SK-N-SH (cell line): ENCODE results near the gene CEP70. TPM values are rescaled to one million over a fixed set of nuclear protein-coding genes. Genes with fewer than 3 reads are reported as not detected.
"Not testable (repeated sequence)": the region's sequence is repeated elsewhere in the genome, so short reads cannot be mapped to it uniquely, and the experiment has no call there.

Experiments
- CTCF ChIA-PET: fragments of 300-600, 350-600 bp; formaldehyde crosslinking; extraction: SDS; loops from one replicate; lab custom pipeline; 2021; lab: Yijun Ruan, JAX
- POLR2A ChIA-PET: fragments of 350-600 bp; sonication (Branson Sonifier 250); formaldehyde crosslinking; extraction: SDS; loops from one replicate; lab custom pipeline; 2020; ENCODE audit warnings: antibody characterized with exemption, inconsistent platforms; lab: Yijun Ruan, JAX
- DNase-seq: peaks from one replicate; pipeline ENCODE4 v3.0.0; 2012
- H2AFZ ChIP-seq: fragments of 200-600 bp; sonication (generic); 2 replicates; pipeline ENCODE4 v1.8.1; 2016; ENCODE audit warnings: antibody characterized with exemption, mild to moderate bottlenecking, low read depth
- H3F3A ChIP-seq: fragments of 200-600 bp; sonication (generic); replicated peaks from 2 replicates; pipeline ENCODE3; 2016; ENCODE audit warnings: antibody characterized with exemption, mild to moderate bottlenecking; ENCODE audit not compliant: insufficient read depth
- H3K27ac ChIP-seq, 2 experiments: fragments of 200-500 bp in 1 of 2; fragments of 200-600 bp in 1 of 2; sonication (Bioruptor generic) in 1 of 2; sonication (generic), shearing (Covaris generic) in 1 of 2; 2 replicates each; pipeline versions ENCODE4 v1.5.1 to v1.6.1; 2014 to 2016; ENCODE audit warnings: low read depth in 2 of 2, inconsistent platforms in 1 of 2, low read length in 1 of 2, mild to moderate bottlenecking in 1 of 2, mixed read lengths in 1 of 2
- H3K27me3 ChIP-seq: fragments of 200-600 bp; sonication (generic), shearing (Covaris generic); 2 replicates; pipeline ENCODE4 v1.6.1; 2016; ENCODE audit warnings: mixed run types; ENCODE audit not compliant: insufficient read depth
- H3K36me3 ChIP-seq, 2 experiments: fragments of 200-500 bp in 1 of 2; fragments of 200-600 bp in 1 of 2; sonication (Bioruptor generic) in 1 of 2; sonication (generic) in 1 of 2; replicated peaks in 1 of 2; 2 replicates each; pipeline versions ENCODE3 to v1.5.1; 2014 to 2016; ENCODE audit warnings: low read length in 1 of 2, mild to moderate bottlenecking in 1 of 2; ENCODE audit not compliant: insufficient read depth in 2 of 2, control insufficient read depth in 1 of 2
- H3K4me1 ChIP-seq, 2 experiments: fragments of 200-500 bp in 1 of 2; fragments of 200-600 bp in 1 of 2; sonication (Bioruptor generic) in 1 of 2; sonication (generic), shearing (Covaris generic) in 1 of 2; 2 replicates each; pipeline versions ENCODE4 v1.5.1 to v1.6.1; 2014 to 2016; ENCODE audit warnings: low read depth in 1 of 2, low read length in 1 of 2, mixed run types in 1 of 2; ENCODE audit not compliant: insufficient read depth in 2 of 2, control insufficient read depth in 1 of 2
- H3K4me2 ChIP-seq: fragments of 200-600 bp; sonication (generic), shearing (Covaris generic); 2 replicates; pipeline ENCODE4 v1.6.1; 2017; ENCODE audit warnings: mixed run types
- H3K4me3 ChIP-seq, 2 experiments: fragments of 200-500 bp in 1 of 2; fragments of 200-600 bp in 1 of 2; sonication (Bioruptor generic) in 1 of 2; sonication (generic), shearing (Covaris generic) in 1 of 2; 2 replicates each; pipeline versions ENCODE4 v1.5.1 to v1.8.1; 2014 to 2016; ENCODE audit warnings: low read depth in 2 of 2, inconsistent platforms in 1 of 2, low read length in 1 of 2, mild to moderate bottlenecking in 1 of 2, mixed read lengths in 1 of 2, moderate library complexity in 1 of 2
- H3K79me2 ChIP-seq: fragments of 200-600 bp; sonication (generic); 2 replicates; pipeline ENCODE4 v1.8.1; 2017; ENCODE audit warnings: mild to moderate bottlenecking; ENCODE audit not compliant: insufficient read depth
- H3K9ac ChIP-seq: fragments of 200-600 bp; sonication (generic); 2 replicates; pipeline ENCODE4 v1.6.1; 2017; ENCODE audit warnings: mixed run types
- H3K9me2 ChIP-seq: fragments of 200-600 bp; sonication (generic); 2 replicates; pipeline ENCODE4 v1.6.1; 2017; ENCODE audit warnings: mixed run types
- H3K9me3 ChIP-seq: fragments of 200-600 bp; sonication (generic); 2 replicates; pipeline ENCODE4 v1.6.1; 2017; ENCODE audit warnings: mixed run types, mild to moderate bottlenecking, moderate library complexity
- H4K20me1 ChIP-seq: fragments of 200-600 bp; sonication (generic); 2 replicates; pipeline ENCODE4 v1.6.1; 2017; ENCODE audit warnings: mild to moderate bottlenecking, mixed run types; ENCODE audit not compliant: insufficient read depth
- FOXJ3 ChIP-seq: sonication (generic); formaldehyde crosslinking; IDR thresholded peaks from 2 replicates; pipeline ENCODE4 v1.5.1; 2020; ENCODE audit warnings: mild to moderate bottlenecking, missing genetic modification reagents
- MAX ChIP-seq: IDR thresholded peaks from 2 replicates; pipeline ENCODE4 v1.4.0; 2012; ENCODE audit warnings: low read depth
- MEF2A ChIP-seq: IDR thresholded peaks from 2 replicates; pipeline ENCODE4 v1.4.0; 2012; ENCODE audit warnings: low read depth, borderline replicate concordance
- POLR2AphosphoS5 ChIP-seq: IDR thresholded peaks from 2 replicates; pipeline ENCODE4 v1.6.1; 2012; ENCODE audit warnings: low read depth, low read length
- RCOR1 ChIP-seq: fragments of 150-350 bp; IDR thresholded peaks from 2 replicates; pipeline ENCODE4 v1.6.1; 2017; ENCODE audit warnings: antibody characterized with exemption, low read length
- SIN3A ChIP-seq: IDR thresholded peaks from 2 replicates; pipeline ENCODE4 v1.6.1; 2012; ENCODE audit warnings: low read depth, mild to moderate bottlenecking, low read length, moderate library complexity, borderline replicate concordance
- TEAD4 ChIP-seq: IDR thresholded peaks from 2 replicates; pipeline ENCODE4 v1.4.0; 2012; ENCODE audit warnings: mild to moderate bottlenecking, borderline replicate concordance; ENCODE audit not compliant: insufficient read depth
- USF2 ChIP-seq: fragments of 150-350 bp; IDR thresholded peaks from 2 replicates; pipeline ENCODE4 v1.6.1; 2017; ENCODE audit warnings: antibody characterized with exemption, low read length, low read depth, borderline replicate concordance
- YY1 ChIP-seq: IDR thresholded peaks from 2 replicates; pipeline ENCODE4 v1.4.0; 2012; ENCODE audit warnings: low read depth, mild to moderate bottlenecking
- WGBS: methylation state at CpG from one replicate; pipeline ENCODE4 v1.1.6; 2017; ENCODE audit warnings: low lambda C conversion rate; 5-methylcytosine and 5-hydroxymethylcytosine counted together
- polyA plus RNA-seq, 3 experiments: library from polyadenylated mRNA; depleted of rRNA; stranded (reverse); fragments of >200 nt; gene quantifications; 2 replicates each; pipeline ENCODE4 v1.2.3, GENCODE V29; 2012
- TF ChIP-seq, protein P1 (sequence below): IDR thresholded peaks from 2 replicates; pipeline ENCODE4 v1.4.0; 2012; ENCODE audit warnings: low read depth, borderline replicate concordance
- TF ChIP-seq, protein P2 (sequence below): IDR thresholded peaks from 2 replicates; pipeline ENCODE4; 2012

The CEP70 gene
- polyA plus RNA-seq, 1 of the 3 experiments (the other 2 are of a cell fraction), result 3.7 TPM

DNA sequence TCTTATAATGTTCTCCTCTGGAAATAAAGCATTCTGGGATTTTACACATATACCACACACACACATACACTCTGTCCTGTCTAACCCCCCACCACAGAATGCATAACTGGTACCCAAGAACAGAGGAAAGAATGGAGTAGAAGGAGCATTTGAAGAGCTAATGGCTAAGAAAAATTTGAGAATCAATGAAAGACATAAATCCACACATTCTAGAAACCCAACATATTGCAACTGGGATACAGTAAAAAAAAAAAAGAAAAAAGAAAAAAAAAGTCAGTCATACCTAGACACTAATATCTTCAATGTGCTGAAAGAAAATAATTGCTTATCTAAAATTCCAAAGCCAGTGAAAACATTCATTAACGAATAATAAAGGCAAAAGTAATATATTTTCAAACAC is 20.9 kb downstream of the CEP70 start:
- Histone ChIP-seq H3K9ac (no peak overlapping the region), H2AFZ (no peak overlapping the region), H3K27ac (no peak overlapping the region), H4K20me1 (no peaks in the 10 kb centered on the region), H3K9me2 (no peaks in the 10 kb centered on the region), H3K79me2 (no peaks in the 10 kb centered on the region), H3K9me3 (peaks cover 13% of the 10 kb centered on the region; the same call in 1 of the 2 replicates), H3F3A (no peaks in the 10 kb centered on the region), H3K27me3 (no peaks in the 10 kb centered on the region), H3K36me3 (peaks cover 9 to 20% of the 10 kb centered on the region in 2 experiments), H3K4me2 (no peak overlapping the region), H3K4me3 (no peak overlapping the region), H3K4me1 (no peaks in the 10 kb centered on the region)
- TF ChIP-seq YY1 (no peak), MEF2A (no peak), POLR2AphosphoS5 (no peak)
- TF ChIP-seq, protein P1, sequence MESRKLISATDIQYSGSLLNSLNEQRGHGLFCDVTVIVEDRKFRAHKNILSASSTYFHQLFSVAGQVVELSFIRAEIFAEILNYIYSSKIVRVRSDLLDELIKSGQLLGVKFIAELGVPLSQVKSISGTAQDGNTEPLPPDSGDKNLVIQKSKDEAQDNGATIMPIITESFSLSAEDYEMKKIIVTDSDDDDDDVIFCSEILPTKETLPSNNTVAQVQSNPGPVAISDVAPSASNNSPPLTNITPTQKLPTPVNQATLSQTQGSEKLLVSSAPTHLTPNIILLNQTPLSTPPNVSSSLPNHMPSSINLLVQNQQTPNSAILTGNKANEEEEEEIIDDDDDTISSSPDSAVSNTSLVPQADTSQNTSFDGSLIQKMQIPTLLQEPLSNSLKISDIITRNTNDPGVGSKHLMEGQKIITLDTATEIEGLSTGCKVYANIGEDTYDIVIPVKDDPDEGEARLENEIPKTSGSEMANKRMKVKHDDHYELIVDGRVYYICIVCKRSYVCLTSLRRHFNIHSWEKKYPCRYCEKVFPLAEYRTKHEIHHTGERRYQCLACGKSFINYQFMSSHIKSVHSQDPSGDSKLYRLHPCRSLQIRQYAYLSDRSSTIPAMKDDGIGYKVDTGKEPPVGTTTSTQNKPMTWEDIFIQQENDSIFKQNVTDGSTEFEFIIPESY, result no peak
- TF ChIP-seq, protein P2, sequence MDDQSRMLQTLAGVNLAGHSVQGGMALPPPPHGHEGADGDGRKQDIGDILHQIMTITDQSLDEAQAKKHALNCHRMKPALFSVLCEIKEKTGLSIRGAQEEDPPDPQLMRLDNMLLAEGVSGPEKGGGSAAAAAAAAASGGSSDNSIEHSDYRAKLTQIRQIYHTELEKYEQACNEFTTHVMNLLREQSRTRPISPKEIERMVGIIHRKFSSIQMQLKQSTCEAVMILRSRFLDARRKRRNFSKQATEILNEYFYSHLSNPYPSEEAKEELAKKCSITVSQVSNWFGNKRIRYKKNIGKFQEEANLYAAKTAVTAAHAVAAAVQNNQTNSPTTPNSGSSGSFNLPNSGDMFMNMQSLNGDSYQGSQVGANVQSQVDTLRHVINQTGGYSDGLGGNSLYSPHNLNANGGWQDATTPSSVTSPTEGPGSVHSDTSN, result no peak
- 97% methylated on average over 1 of the region's 1 CpG for WGBS
- no peak for DNase-seq
- CTCF ChIA-PET, result no interaction called here
- POLR2A ChIA-PET, result no interaction called here

DNA sequence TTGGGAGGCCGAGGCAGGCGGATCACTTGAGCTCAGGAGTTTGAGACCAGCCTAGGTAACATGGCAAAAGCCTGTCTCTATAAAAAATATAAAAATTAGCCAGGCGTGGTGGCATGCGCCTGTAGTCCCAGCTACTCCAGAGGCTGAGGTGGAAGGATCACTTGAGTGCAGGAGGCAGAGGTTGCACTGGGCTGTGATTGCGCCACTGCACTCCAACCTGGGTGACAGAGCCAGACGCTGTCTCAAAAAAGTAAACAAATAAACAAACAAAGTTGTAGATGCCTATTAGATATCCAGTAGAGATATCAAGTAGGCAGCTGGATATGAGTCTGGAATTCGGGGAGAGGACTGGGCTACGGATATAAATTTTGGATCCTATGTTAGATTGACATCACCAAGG is 24.4 kb downstream of the CEP70 start:
- 89% methylated on average over 8 of the region's 8 CpGs for WGBS
- H3K4me2 ChIP-seq, H4K20me1 ChIP-seq, H3K9ac ChIP-seq, POLR2A ChIA-PET, H3K27ac ChIP-seq, H3F3A ChIP-seq, H3K79me2 ChIP-seq, H3K4me1 ChIP-seq, H3K9me2 ChIP-seq, H2AFZ ChIP-seq, H3K4me3 ChIP-seq, DNase-seq, H3K27me3 ChIP-seq: not testable (repeated sequence)
- CTCF ChIA-PET, result interaction anchor here (1.7 kb wide), 1 partner anchor 346 kb away, joined by 4 read pairs; no protein-coding TSS in a partner anchor
- H3K36me3 ChIP-seq, result peaks cover 9 to 20% of the 10 kb centered on the region in 2 experiments
- peaks cover 13% of the 10 kb centered on the region; the same call in 1 of the 2 replicates for H3K9me3 ChIP-seq

DNA sequence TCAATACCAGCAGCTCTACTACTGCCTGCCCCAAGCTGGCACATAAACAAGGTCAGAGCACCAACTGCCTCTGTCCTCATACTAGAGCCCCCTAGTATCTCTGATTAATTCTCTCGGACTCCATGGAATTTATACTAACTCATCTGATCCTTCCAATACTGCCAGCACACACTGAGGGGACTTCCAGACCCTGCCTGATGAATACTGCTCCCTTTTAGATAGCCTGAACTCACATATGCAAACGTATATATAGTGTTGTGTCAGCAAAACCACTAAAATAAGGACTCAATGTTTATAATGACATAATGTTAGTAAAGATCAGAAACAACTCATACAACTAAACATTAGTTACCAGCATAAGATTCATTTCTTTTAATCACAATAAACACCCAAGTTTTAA is 25.0 kb downstream of the CEP70 start:
- Histone ChIP-seq H3K9me2 (no peaks in the 10 kb centered on the region), H3K36me3 (peaks cover 9 to 20% of the 10 kb centered on the region in 2 experiments), H3K27me3 (no peaks in the 10 kb centered on the region), H3K9ac (no peak overlapping the region), H3K9me3 (peaks cover 13% of the 10 kb centered on the region; the same call in 1 of the 2 replicates), H2AFZ (no peak overlapping the region), H4K20me1 (no peaks in the 10 kb centered on the region), H3F3A (no peaks in the 10 kb centered on the region), H3K4me3 (no peak overlapping the region), H3K79me2 (no peaks in the 10 kb centered on the region), H3K4me1 (no peaks in the 10 kb centered on the region), H3K27ac (no peak overlapping the region), H3K4me2 (no peak overlapping the region)
- TF ChIP-seq FOXJ3 (CRISPR knock-in tag) (no peak), RCOR1 (no peak), MAX (no peak), YY1 (no peak), USF2 (no peak), SIN3A (no peak), TEAD4 (no peak), MEF2A (no peak)
- TF ChIP-seq, protein P2, result no peak
- ChIA-PET POLR2A (no interaction called here), CTCF (interaction anchor here (1.7 kb wide), 1 partner anchor 346 kb away, joined by 5 read pairs; no protein-coding TSS in a partner anchor)
- DNase-seq, result no peak
- WGBS, result 33% methylated on average over 1 of the region's 2 CpGs
